SK-N-SH (cell line): ENCODE measurements around the gene ZNF646.

ENCODE experiments used
- CHD2 ChIP-seq: fragments of 150-350 bp; IDR thresholded peaks from 2 replicates; pipeline ENCODE4 v1.6.1; 2018; ENCODE audit warnings: low read length; ENCODE audit not compliant: partially characterized antibody
- FOXM1 ChIP-seq: IDR thresholded peaks from 2 replicates; pipeline ENCODE4 v1.4.0; 2012; ENCODE audit warnings: low read depth, mild to moderate bottlenecking
- NFIC ChIP-seq: IDR thresholded peaks from 2 replicates; pipeline ENCODE4 v1.4.0; 2012; ENCODE audit warnings: borderline replicate concordance
- POLR2AphosphoS5 ChIP-seq: IDR thresholded peaks from 2 replicates; pipeline ENCODE4 v1.6.1; 2012; ENCODE audit warnings: low read depth, low read length
- RAD21 ChIP-seq: IDR thresholded peaks from 2 replicates; pipeline ENCODE4 v1.6.1; 2012; ENCODE audit warnings: mild to moderate bottlenecking, low read length
- SMC3 ChIP-seq: IDR thresholded peaks from 2 replicates; pipeline ENCODE4 v1.6.1; 2012; ENCODE audit warnings: low read depth, low read length, improper control_type of control experiment
- TF ChIP-seq, protein P1 (sequence below): fragments of 200-600 bp; sonication (generic); IDR thresholded peaks from 2 replicates; pipeline ENCODE4 v1.6.1; 2017; ENCODE audit warnings: antibody characterized with exemption, mild to moderate bottlenecking, moderate library complexity
- TF ChIP-seq, protein P2 (sequence below): fragments of 150-350 bp; IDR thresholded peaks from 2 replicates; pipeline ENCODE4 v1.6.1; 2016; ENCODE audit warnings: mild to moderate bottlenecking, low read depth, low read length
- TF ChIP-seq, protein P3 (sequence below): IDR thresholded peaks from 2 replicates; pipeline ENCODE4 v1.4.0; 2012; ENCODE audit warnings: low read depth

DNA sequence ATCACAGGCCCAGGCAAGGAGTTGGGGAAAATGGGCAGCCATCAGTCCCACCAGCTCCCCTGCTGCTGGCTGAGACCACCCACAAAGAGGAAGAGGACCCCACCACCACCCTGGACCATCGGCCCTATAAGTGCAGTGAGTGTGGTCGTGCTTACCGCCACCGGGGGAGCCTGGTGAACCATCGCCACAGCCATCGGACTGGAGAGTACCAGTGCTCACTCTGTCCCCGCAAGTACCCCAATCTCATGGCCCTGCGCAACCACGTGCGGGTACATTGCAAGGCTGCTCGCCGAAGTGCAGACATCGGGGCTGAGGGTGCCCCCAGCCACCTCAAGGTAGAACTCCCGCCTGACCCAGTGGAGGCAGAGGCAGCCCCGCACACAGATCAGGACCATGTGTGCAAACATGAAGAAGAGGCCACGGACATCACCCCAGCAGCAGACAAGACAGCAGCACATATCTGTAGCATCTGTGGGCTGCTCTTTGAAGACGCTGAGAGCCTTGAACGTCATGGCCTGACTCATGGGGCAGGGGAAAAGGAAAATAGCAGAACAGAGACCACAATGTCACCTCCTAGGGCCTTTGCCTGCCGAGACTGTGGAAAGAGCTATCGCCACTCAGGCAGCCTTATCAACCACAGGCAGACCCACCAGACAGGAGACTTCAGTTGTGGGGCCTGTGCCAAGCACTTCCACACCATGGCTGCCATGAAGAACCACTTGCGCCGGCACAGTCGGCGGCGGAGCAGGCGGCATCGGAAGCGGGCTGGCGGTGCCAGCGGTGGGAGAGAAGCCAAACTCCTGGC lies 3.6 kb downstream of the ZNF646 start:
- TF ChIP-seq, protein P1, sequence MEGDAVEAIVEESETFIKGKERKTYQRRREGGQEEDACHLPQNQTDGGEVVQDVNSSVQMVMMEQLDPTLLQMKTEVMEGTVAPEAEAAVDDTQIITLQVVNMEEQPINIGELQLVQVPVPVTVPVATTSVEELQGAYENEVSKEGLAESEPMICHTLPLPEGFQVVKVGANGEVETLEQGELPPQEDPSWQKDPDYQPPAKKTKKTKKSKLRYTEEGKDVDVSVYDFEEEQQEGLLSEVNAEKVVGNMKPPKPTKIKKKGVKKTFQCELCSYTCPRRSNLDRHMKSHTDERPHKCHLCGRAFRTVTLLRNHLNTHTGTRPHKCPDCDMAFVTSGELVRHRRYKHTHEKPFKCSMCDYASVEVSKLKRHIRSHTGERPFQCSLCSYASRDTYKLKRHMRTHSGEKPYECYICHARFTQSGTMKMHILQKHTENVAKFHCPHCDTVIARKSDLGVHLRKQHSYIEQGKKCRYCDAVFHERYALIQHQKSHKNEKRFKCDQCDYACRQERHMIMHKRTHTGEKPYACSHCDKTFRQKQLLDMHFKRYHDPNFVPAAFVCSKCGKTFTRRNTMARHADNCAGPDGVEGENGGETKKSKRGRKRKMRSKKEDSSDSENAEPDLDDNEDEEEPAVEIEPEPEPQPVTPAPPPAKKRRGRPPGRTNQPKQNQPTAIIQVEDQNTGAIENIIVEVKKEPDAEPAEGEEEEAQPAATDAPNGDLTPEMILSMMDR, result peak; percentile 13; the same call in 1 of the 2 replicates
- TF ChIP-seq NFIC (no peak), CHD2 (no peak), POLR2AphosphoS5 (no peak), FOXM1 (no peak), SMC3 (no peak), RAD21 (no peak)
- TF ChIP-seq, protein P2, sequence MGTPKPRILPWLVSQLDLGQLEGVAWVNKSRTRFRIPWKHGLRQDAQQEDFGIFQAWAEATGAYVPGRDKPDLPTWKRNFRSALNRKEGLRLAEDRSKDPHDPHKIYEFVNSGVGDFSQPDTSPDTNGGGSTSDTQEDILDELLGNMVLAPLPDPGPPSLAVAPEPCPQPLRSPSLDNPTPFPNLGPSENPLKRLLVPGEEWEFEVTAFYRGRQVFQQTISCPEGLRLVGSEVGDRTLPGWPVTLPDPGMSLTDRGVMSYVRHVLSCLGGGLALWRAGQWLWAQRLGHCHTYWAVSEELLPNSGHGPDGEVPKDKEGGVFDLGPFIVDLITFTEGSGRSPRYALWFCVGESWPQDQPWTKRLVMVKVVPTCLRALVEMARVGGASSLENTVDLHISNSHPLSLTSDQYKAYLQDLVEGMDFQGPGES, result no peak
- TF ChIP-seq, protein P3, sequence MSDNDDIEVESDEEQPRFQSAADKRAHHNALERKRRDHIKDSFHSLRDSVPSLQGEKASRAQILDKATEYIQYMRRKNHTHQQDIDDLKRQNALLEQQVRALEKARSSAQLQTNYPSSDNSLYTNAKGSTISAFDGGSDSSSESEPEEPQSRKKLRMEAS, result no peak
